Non-pigmented ciliary epithelial cell (primary cell): ENCODE data around the gene LYZL6.
"Not testable (repeated sequence)": the region's sequence is repeated elsewhere in the genome, so short reads cannot be mapped to it uniquely, and the experiment has no call there.

Experiments
- DNase-seq: peaks from one replicate; pipeline ENCODE4 v3.0.0-alpha.2; 2010; ENCODE audit warnings: low read depth

Gene LYZL6

GRCh38 chr17:35906926-35907637, 36.4 kb downstream of the LYZL6 start:
- DNase-seq: no peak

- no peak for DNase-seq
Observed at GRCh38 chr17:35906191-35906925, 37.2 kb downstream of the LYZL6 start.

GRCh38 chr17:35903451-35903850, 40.1 kb downstream of the LYZL6 start:
- no peak for DNase-seq

- DNase-seq: no peak
Observed at GRCh38 chr17:35901631-35902175, 41.8 kb downstream of the LYZL6 start.

GRCh38 chr17:35900708-35901480, 42.6 kb downstream of the LYZL6 start:
- no peak for DNase-seq

GRCh38 chr17:35900280-35900679, 43.2 kb downstream of the LYZL6 start:
- no peak for DNase-seq

GRCh38 chr17:35898283-35899070, 45.0 kb downstream of the LYZL6 start:
- no peak for DNase-seq

- DNase-seq: not testable (repeated sequence)
Observed at GRCh38 chr17:35897772-35898171, 45.7 kb downstream of the LYZL6 start.

GRCh38 chr17:35895636-35896587, 47.6 kb downstream of the LYZL6 start:
- DNase-seq: peak; percentile 65

- DNase-seq: no peak
Observed at GRCh38 chr17:35894206-35894605, 49.3 kb downstream of the LYZL6 start.

GRCh38 chr17:35893751-35894150, 49.8 kb downstream of the LYZL6 start:
- no peak for DNase-seq

- DNase-seq: no peak
Observed at GRCh38 chr17:35892091-35893035, 51.1 kb downstream of the LYZL6 start.

GRCh38 chr17:35891269-35891668, 52.2 kb downstream of the LYZL6 start:
- DNase-seq: no peak

- no peak for DNase-seq
Observed at GRCh38 chr17:35890774-35891155, 52.7 kb downstream of the LYZL6 start.

- peak; percentile 61 for DNase-seq
Observed at GRCh38 chr17:35889818-35890773, 53.4 kb downstream of the LYZL6 start.

- DNase-seq: no peak
Observed at GRCh38 chr17:35889241-35889640, 54.3 kb downstream of the LYZL6 start.
